GM21360 (cell line): Measurements from ENCODE around the gene PSMC3.

ENCODE experiments used
- ATAC-seq: cut with Tn5 transposase; IDR thresholded peaks from one replicate; pipeline ENCODE4 v1.9.1; 2021; ENCODE audit warnings: mild to moderate bottlenecking, moderate library complexity; ENCODE audit not compliant: unreplicated experiment

PSMC3 gene

GRCh38 chr11:47395223-47396048 lies 30.8 kb downstream of the PSMC3 start:
- no peak for ATAC-seq

- no peak for ATAC-seq
These were observed 31.7 kb downstream of the PSMC3 start for GRCh38 chr11:47394322-47395222.

- no peak for ATAC-seq
These were observed 32.3 kb downstream of the PSMC3 start for GRCh38 chr11:47394050-47394321.

DNA sequence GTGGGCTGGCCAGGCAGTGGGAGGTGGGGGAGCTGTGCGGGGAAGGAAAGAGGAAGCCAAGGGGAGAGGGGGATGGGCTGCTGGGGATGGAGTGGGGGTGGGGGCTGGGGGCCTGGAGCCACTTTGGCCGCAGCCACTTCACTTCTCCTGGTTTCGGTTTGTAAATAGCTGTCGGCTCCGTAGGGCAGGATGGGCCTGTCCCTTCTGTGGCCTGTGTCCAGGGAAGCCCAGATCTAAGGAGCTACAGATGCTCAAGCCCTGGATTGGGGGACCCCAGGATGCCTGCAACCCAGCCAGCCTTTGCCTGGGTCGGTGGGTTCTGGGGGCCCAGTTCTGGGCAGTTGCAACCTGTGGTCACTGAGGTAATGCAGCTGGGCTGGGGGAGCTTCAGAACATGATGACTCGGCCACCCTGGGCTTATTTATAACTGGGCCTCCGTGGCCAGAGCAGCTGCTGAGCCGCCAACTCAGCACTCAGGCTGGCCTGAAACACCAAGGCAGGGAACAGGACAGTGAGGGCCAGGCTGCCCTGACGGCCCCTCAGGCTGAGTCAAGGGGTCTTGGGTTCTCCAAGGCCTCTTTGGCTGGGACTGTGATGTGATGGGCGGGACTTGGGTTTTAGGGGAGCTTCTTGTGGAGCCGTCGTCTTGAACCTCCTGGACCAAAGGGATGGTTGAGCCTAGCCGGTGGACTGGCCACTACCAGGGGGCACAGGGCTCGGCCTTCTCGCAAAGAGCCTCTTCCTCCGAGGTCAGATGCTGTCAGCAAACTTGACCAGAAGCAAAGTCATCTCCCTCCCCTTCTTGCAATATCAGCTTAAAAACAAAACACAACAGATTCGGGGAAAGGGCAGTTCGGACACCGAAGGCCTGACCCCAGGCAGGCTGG lies 32.8 kb downstream of the PSMC3 start:
- no peak for ATAC-seq

DNA sequence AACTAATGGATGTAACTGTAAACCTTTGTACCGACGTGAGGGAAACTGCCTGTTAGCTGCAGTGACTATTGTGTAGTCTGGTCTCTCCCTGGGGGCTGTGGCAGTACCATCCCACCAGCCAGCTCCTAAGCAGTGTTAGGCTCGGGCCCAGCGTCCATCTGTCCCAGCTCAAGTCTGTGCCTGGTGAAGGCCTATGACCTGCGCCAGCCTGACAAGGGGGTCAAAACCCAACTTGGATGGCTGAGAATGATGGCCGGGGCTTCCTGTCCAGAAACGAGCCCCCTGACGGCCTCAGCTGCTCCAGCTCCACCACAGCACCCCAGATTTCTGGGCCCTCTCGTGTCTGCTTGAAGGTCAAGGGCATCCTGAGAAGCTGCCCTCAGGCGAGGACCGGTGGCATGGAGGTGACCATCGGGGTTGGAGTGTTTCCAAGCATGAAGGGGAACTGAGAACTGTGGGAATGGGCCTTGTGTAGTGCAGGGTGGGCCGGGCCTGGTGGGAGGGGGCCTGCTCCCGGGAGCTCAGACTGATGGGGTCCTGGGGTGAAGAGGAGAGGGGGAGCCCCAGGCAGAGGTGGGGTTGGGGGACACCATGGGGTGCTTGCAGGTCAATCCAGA lies 33.6 kb downstream of the PSMC3 start:
- no peak for ATAC-seq

GRCh38 chr11:47391711-47392432 lies 34.4 kb downstream of the PSMC3 start:
- ATAC-seq, result no peak

- no peak for ATAC-seq
These were observed 35.1 kb downstream of the PSMC3 start for GRCh38 chr11:47391077-47391583.

DNA sequence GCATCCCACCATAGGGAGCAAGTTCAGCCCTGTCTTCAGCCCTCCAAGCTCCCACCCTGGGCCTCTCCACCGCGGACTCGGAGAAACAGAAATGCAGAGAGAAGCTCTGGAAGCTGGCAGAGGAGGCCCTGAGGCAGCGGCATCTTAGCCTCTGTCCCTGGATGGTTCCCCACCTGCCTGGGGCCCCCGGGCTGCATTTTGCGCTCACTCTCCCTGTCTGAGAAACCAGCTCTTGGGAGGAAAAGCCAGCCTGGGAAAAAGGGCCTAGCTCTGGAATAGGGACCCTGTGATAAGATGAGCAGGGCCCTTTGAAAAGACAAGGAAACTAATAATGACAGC lies 35.8 kb downstream of the PSMC3 start:
- no peak for ATAC-seq

GRCh38 chr11:47389577-47390421 lies 36.4 kb downstream of the PSMC3 start:
- no peak for ATAC-seq

GRCh38 chr11:47388697-47389576 lies 37.3 kb downstream of the PSMC3 start:
- no peak for ATAC-seq

- ATAC-seq, result no peak
These were observed 38.1 kb downstream of the PSMC3 start for GRCh38 chr11:47387944-47388696.

DNA sequence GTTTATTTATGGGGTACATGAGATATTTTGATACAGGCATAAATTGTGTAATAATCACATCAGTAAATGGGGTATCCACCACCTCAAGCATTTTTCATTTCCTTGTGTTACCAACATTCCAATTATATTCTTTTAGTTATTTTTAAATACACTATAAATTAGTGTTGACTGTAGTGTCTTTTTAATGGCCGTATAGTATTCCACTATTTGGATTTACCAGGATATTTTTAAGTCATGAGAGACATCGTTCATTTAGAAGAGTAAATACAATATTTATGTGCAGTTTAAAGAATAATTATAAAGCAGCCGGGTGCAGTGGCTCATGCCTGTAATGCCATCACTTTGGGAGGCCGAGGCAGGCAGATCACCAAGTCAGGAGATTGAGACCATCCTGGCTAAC lies 41.7 kb downstream of the PSMC3 start:
- ATAC-seq, result no peak

DNA sequence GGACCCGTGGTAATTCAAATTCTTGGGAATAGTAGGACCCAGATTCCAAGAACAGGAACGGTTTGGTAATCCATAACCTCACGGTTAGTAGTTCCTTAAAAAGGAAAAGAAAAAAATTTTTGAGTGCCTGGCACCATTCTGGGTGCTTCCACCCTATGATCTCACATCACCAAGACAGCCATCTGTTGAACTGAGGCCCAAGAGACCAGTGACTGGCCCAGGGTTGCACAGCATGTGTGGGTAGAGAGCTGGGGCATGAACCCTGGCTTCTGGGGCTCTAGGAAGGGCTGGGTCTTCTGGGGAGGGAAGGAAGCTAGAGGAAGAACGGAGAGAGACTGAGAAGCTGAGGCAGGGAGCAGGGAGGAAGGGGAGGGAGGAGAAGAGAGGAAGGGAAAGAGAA lies 43.2 kb downstream of the PSMC3 start:
- ATAC-seq, result no peak

- ATAC-seq, result no peak
These were observed 46.2 kb downstream of the PSMC3 start for GRCh38 chr11:47380078-47380477.

GRCh38 chr11:47379317-47379716 lies 46.9 kb downstream of the PSMC3 start:
- no peak for ATAC-seq

GRCh38 chr11:47378836-47379170 lies 47.4 kb downstream of the PSMC3 start:
- peak; percentile 2 for ATAC-seq

DNA sequence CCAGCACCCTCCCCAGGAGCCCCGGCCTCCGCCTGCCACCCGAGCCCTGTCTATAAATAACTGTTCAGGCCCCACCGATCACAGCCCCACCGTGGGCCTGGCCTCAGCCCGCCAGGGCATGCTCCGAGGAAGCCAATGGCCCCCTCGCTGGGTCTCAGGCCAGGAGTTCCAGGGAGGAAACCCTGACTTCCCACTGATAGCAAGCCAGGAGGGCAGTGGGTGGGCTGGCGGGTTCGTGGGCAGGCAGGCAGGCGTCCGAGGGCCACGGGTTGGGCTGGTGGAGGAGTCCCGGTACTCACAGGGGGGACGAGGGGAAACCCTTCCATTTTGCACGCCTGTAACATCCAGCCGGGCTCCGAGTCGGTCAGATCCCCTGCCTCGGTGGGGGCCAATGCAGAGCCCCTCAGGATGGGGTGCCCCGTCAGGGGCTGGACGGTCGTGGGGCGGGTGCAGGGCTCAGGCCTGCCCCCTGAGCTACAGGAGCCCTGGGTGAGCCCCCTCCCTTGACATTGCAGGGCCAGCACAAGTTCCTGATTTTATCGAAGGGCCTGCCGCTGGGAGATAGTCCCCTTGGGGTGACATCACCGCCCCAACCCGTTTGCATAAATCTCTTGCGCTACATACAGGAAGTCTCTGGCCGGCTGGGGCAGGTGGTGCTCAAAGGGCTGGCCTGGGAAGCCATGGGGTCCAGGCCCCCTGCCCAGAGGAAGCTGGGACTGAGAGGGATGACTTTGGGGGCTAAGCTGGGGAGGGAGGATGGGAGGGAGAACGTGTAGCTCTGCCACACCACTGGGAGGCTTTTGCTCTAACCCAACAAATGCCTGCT lies 48.0 kb downstream of the PSMC3 start, which contains the start of gene SPI1:
Gene SPI1, minus strand, starts transcription at position 538 of the 826 bp plus-strand sequence. Its CDS starts 194 bp downstream, at position 344.
- peak; percentile 69 for ATAC-seq
